GM23338 (cell line): ENCODE data around the gene NIN.

Experiments
- CREB1 ChIP-seq: fragments of 250-450 bp; sonication (Bioruptor Pico); IDR thresholded peaks from 2 replicates; pipeline ENCODE4 v1.5.0; 2020; ENCODE audit warnings: low read depth, mild to moderate bottlenecking, moderate library complexity
- CTCF ChIP-seq, 2 experiments: fragments of 200-600 bp in 1 of 2; sonication (generic) in 1 of 2; conservative IDR thresholded peaks; 2 replicates each; pipeline versions ENCODE4 v1.5.1 to v1.6.1; 2016 to 2017; ENCODE audit warnings: antibody characterized with exemption in 2 of 2, low read depth in 2 of 2, mild to moderate bottlenecking in 2 of 2, moderate library complexity in 1 of 2
- ETS1 ChIP-seq: IDR thresholded peaks from 2 replicates; pipeline ENCODE4 v1.6.1; 2016; ENCODE audit warnings: antibody characterized with exemption
- EZH2 ChIP-seq: fragments of 200-600 bp; sonication (generic); IDR thresholded peaks from one replicate; pipeline ENCODE4 v1.8.0; 2017; ENCODE audit warnings: antibody characterized with exemption, mild to moderate bottlenecking, low read depth; ENCODE audit not compliant: unreplicated experiment
- EZH2phosphoT487 ChIP-seq: fragments of 200-600 bp; sonication (generic); IDR thresholded peaks from one replicate; pipeline ENCODE4 v1.8.1; 2018; ENCODE audit warnings: antibody characterized with exemption; ENCODE audit not compliant: unreplicated experiment
- JUNB ChIP-seq: IDR thresholded peaks from one replicate; pipeline ENCODE4 v1.6.1; 2016; ENCODE audit warnings: antibody characterized with exemption; ENCODE audit not compliant: unreplicated experiment
- NANOG ChIP-seq: IDR thresholded peaks from 2 replicates; pipeline ENCODE4 v1.6.1; 2016; ENCODE audit warnings: antibody characterized with exemption, borderline replicate concordance
- POLR2AphosphoS5 ChIP-seq: IDR thresholded peaks from 2 replicates; pipeline ENCODE4 v1.6.1; 2016; ENCODE audit warnings: antibody characterized with exemption, low read depth
- STAT1 ChIP-seq: IDR thresholded peaks from one replicate; pipeline ENCODE4 v1.6.1; 2016; ENCODE audit warnings: antibody characterized with exemption; ENCODE audit not compliant: unreplicated experiment
- ZNF114 ChIP-seq: fragments of 250-450 bp; sonication (Bioruptor Pico); IDR thresholded peaks from 2 replicates; pipeline ENCODE4 v1.5.0; 2020; ENCODE audit warnings: mild to moderate bottlenecking, moderate library complexity
- ZNF331 ChIP-seq: fragments of 250-450 bp; sonication (Bioruptor Pico); IDR thresholded peaks from 2 replicates; pipeline ENCODE4 v1.5.0; 2020; ENCODE audit warnings: low read depth, mild to moderate bottlenecking, moderate library complexity
- ZNF462 ChIP-seq: fragments of 250-450 bp; sonication (Bioruptor Pico); IDR thresholded peaks from 2 replicates; pipeline ENCODE4 v1.5.0; 2020; ENCODE audit warnings: mild to moderate bottlenecking, moderate library complexity
- TF ChIP-seq, protein P1 (sequence below): IDR thresholded peaks from one replicate; pipeline ENCODE4 v1.6.1; 2018; ENCODE audit warnings: antibody characterized with exemption; ENCODE audit not compliant: unreplicated experiment

- TF ChIP-seq JUNB (no peak), EZH2 (no peak), CREB1 (CRISPR knock-in tag) (no peak), POLR2AphosphoS5 (no peak), CTCF (conservative IDR thresholded peaks at IDR 0.05; ENCODE audit: low read depth in 2 of 2) (no peak), EZH2phosphoT487 (no peak), ZNF114 (CRISPR knock-in tag) (no peak), NANOG (no peak), ETS1 (no peak), ZNF331 (CRISPR knock-in tag) (no peak), STAT1 (no peak), ZNF462 (CRISPR knock-in tag) (no peak)
- TF ChIP-seq, protein P1, sequence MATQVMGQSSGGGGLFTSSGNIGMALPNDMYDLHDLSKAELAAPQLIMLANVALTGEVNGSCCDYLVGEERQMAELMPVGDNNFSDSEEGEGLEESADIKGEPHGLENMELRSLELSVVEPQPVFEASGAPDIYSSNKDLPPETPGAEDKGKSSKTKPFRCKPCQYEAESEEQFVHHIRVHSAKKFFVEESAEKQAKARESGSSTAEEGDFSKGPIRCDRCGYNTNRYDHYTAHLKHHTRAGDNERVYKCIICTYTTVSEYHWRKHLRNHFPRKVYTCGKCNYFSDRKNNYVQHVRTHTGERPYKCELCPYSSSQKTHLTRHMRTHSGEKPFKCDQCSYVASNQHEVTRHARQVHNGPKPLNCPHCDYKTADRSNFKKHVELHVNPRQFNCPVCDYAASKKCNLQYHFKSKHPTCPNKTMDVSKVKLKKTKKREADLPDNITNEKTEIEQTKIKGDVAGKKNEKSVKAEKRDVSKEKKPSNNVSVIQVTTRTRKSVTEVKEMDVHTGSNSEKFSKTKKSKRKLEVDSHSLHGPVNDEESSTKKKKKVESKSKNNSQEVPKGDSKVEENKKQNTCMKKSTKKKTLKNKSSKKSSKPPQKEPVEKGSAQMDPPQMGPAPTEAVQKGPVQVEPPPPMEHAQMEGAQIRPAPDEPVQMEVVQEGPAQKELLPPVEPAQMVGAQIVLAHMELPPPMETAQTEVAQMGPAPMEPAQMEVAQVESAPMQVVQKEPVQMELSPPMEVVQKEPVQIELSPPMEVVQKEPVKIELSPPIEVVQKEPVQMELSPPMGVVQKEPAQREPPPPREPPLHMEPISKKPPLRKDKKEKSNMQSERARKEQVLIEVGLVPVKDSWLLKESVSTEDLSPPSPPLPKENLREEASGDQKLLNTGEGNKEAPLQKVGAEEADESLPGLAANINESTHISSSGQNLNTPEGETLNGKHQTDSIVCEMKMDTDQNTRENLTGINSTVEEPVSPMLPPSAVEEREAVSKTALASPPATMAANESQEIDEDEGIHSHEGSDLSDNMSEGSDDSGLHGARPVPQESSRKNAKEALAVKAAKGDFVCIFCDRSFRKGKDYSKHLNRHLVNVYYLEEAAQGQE: no peak
Observed at GRCh38 chr14:50790589-50790988, 40.4 kb downstream of the NIN start.
